ENCODE data around the gene PPP4R3A. TPM values are rescaled to one million over a fixed set of nuclear protein-coding genes. Genes with fewer than 3 reads are reported as not detected.

Gene PPP4R3A
- total RNA-seq, 1 experiment from 2014 or later: 148 TPM

DNA sequence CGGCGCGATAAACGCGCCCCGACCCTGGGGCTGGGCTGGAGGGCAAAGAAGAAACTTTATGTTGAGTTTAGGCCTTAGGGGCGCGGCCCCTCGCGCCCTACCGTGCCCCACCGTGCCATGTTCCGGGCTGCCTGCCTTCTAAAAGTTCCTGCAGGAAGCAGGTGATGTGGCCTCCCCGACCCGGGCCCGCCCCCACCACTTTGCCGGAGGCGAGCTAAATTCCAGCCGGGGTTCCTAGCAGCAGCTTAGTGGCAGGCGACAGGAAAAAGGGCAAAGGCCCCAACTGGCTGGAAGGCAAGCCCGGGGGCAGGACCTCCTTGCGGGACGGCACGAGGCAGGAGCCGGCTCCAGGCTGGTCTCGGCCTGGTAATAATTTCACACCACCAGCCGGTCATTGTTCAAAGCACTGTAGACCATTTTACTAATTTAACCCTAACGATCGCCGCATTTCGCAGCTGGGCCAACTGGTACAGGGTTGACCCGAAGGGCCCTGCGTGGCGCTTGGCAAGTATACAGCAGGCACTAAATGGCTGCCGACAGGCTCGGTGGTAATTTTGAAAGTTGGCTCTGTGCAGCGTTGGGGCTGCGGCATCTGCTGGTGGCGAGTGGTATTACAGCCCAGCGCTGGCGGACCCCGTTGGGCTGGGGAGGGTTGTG, 91.6 kb downstream of the PPP4R3A start:
- peak; percentile 96 for TF ChIP-seq CTCF (conservative IDR thresholded peaks at IDR 0.05)
- peak overlapping the region in 1 of 3 experiments; percentile 85; a peak in 1 of 7 replicates for H3K27ac Mint-ChIP-seq
- Histone ChIP-seq H3K27ac (ENCODE audit: insufficient read length, low read depth, low read length) (no peak overlapping the region), H3K23ac (ENCODE audit: insufficient read length, low read depth, low read length) (no peak overlapping the region), H2BK12ac (ENCODE audit: insufficient read length, low read depth, low read length) (no peak overlapping the region), H4K8ac (replicated peaks; ENCODE audit: insufficient read length, low read depth, low read length) (no peak overlapping the region), H3K14ac (ENCODE audit: insufficient read depth, low read length) (peak overlapping the region; percentile 72; the same call in 1 of the 2 replicates), H3K4me2 (ENCODE audit: insufficient read depth, insufficient read length, low read length) (peak overlapping the region; percentile 17), H3K56ac (ENCODE audit: insufficient read length, low read depth, low read length) (no peak overlapping the region), H4K5ac (ENCODE audit: insufficient read length, low read depth, low read length) (no peak overlapping the region), H3K79me2 (ENCODE audit: insufficient read depth, low read length) (no peaks in the 10 kb centered on the region), H4K91ac (ENCODE audit: insufficient read length, low read depth, low read length) (no peak overlapping the region), H3K79me1 (ENCODE audit: insufficient read depth, low read depth, low read length, poor library complexity, severe bottlenecking) (no peaks in the 10 kb centered on the region), H3K18ac (ENCODE audit: insufficient read length, low read depth, low read length) (peak overlapping the region; percentile 17), H2BK5ac (ENCODE audit: insufficient read length, low read length) (no peak overlapping the region), H2BK15ac (ENCODE audit: low read depth, low read length) (no peak overlapping the region), H2AFZ (ENCODE audit: low read length) (no peak overlapping the region), H2BK20ac (ENCODE audit: low read depth, low read length, poor library complexity, severe bottlenecking) (no peak overlapping the region), H3T11ph (ENCODE audit: low read length) (no peak overlapping the region), H2AK5ac (ENCODE audit: insufficient read length, low read length) (no peak overlapping the region), H2BK120ac (ENCODE audit: low read depth, low read length, poor library complexity, severe bottlenecking) (no peak overlapping the region), H4K20me1 (ENCODE audit: control insufficient read depth, insufficient read depth, insufficient read length) (no peaks in the 10 kb centered on the region), H3K9ac (ENCODE audit: extremely low read depth, insufficient read length, low read length) (no peak overlapping the region), H3K9me3 (ENCODE audit: control insufficient read depth, low read depth, low read length) (no peaks in the 10 kb centered on the region), H3K4me1 (ENCODE audit: insufficient read depth, low read length) (peaks cover 9% of the 10 kb centered on the region; the same call in 1 of the 2 replicates), H3K27me3 (ENCODE audit: insufficient read depth, low read length) (no peaks in the 10 kb centered on the region), H3K23me2 (ENCODE audit: insufficient read length, low read depth, low read length, poor library complexity, severe bottlenecking) (peaks cover 9% of the 10 kb centered on the region), H3K4ac (ENCODE audit: low read depth, low read length) (no peak overlapping the region)
- DNase-seq: peak; percentile 83
- peaks cover 31 to 39% of the 10 kb centered on the region in 2 experiments for H3K4me1 Mint-ChIP-seq
- H3K4me3 Mint-ChIP-seq: peak overlapping the region; percentile 57 to 68
- H3K27me3 Mint-ChIP-seq (ENCODE audit: low read depth): peaks cover 3% of the 10 kb centered on the region
- H3K36me3 Mint-ChIP-seq (ENCODE audit: insufficient read depth in 1 of 3, low read depth in 3 of 3): peaks cover 2 to 12% (median 3%) of the 10 kb centered on the region in 3 experiments; a peak in 5 of 7 replicates
- no CpG with 5 or more reads among the region's 42 CpGs for WGBS (ENCODE audit: extremely low coverage, insufficient read length, low lambda C conversion rate)
- no peaks in the 10 kb centered on the region for H3K9me3 Mint-ChIP-seq
